Measurements from ENCODE around the gene GPR171.

DNA sequence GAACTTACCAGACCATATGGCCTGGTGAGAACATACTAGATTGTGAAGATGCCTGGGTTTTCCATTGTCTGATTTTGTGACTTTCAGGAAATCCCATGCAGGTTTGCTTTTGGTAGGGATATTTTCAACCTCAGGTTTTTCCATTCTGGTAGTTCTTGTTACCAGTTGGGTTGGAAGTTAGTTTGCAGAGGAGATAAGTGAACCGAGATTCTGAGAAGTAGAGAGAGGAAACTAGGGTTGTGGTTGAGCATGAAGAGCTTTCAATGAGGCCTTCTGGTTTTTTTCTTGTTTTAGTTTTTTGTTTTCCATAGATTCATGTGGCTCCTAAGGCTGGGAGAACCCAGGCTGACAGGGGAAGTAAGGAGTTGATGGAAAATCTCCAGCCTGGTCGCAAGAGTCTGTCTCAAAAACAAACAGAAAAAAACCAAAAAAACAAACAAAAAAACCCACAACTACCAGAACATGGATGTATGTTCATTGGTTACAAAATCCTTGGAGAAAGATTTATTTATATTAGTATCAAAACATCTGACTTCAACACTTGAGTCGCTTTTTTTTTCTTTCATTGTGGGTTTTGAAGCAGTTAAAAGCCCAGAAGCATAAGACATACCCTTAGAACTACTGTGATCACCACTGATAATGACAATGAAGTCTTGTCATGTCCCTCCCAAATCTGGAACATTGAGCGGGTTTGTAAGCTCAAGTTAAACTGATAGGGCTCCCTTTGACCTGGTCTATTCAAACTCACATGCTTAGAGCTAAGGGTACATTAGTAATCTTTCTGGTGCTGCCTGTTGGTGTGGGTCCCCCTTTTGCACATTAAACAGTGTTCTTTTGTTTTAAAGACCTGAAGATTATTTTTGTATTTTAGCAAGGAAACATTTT is 3.2 kb downstream of the GPR171 start:
- TF ChIP-seq POLR2A (IDR thresholded peaks at IDR 0.05), result no peak
- TF ChIP-seq, protein P1, sequence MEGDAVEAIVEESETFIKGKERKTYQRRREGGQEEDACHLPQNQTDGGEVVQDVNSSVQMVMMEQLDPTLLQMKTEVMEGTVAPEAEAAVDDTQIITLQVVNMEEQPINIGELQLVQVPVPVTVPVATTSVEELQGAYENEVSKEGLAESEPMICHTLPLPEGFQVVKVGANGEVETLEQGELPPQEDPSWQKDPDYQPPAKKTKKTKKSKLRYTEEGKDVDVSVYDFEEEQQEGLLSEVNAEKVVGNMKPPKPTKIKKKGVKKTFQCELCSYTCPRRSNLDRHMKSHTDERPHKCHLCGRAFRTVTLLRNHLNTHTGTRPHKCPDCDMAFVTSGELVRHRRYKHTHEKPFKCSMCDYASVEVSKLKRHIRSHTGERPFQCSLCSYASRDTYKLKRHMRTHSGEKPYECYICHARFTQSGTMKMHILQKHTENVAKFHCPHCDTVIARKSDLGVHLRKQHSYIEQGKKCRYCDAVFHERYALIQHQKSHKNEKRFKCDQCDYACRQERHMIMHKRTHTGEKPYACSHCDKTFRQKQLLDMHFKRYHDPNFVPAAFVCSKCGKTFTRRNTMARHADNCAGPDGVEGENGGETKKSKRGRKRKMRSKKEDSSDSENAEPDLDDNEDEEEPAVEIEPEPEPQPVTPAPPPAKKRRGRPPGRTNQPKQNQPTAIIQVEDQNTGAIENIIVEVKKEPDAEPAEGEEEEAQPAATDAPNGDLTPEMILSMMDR (IDR thresholded peaks at IDR 0.05), result no peak

Data from right lobe of liver (tissue), 4 donors.